Measurements from ENCODE around the gene RUNX1.

RUNX1 gene

DNA sequence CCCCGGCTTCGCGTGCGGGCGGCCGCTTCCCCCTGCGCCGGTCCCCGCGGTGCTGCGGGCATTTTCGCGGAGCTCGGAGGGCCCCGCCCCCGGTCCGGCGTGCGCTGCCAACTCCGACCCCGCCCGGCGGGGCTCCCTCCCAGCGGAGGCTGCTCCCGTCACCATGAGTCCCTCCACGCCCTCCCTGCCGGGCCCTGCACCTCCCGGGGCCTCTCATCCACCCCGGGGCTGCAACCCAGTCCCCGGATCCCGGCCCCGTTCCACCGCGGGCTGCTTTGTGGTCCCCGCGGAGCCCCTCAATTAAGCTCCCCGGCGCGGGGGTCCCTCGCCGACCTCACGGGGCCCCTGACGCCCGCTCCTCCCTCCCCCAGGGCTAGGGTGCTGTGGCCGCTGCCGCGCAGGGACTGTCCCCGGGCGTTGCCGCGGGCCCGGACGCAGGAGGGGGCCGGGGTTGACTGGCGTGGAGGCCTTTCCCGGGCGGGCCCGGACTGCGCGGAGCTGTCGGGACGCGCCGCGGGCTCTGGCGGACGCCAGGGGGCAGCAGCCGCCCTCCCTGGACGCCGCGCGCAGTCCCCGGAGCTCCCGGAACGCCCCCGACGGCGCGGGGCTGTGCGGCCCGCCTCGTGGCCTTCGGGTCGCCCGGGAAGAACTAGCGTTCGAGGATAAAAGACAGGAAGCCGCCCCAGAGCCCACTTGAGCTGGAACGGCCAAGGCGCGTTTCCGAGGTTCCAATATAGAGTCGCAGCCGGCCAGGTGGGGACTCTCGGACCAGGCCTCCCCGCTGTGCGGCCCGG lies 159.2 kb downstream of the RUNX1 start:
- peak; percentile 89 for DNase-seq

GRCh38 chr21:34889320-34889675 lies 159.8 kb downstream of the RUNX1 start:
- DNase-seq, result peak; percentile 82

DNA sequence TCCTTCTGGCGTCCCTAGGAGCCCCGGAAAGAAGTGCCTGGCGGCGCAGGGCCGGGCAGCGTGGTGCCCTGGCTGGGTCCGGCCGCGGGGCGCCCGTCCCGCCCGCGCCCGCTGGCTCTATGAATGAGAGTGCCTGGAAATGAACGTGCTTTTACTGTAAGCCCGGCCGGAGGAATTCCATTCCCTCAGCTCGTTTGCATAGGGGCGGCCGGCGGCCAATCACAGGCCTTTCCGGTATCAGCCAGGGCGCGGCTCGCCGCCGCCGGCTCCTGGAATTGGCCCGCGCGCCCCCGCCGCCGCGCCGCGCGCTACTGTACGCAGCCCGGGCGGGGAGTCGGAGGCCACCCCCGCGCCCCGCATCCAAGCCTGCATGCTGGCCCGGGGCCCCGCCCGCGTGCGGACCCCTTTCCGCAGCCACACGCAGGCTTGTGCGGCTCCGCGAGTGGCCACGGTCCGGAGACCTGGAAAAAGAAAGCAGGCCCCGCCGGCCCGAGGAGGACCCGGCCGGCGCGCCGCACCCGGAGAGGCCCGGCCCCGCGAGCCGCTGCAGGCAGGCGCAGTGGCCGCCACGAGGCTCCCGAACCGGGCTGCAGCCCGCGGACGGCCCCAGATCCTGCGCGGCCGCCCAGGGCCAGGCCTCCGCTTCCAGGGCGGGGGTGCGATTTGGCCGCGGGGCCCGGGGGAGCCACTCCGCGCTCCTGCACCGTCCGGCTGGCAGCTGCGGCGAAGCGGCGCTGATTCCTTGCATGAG lies 160.4 kb downstream of the RUNX1 start:
- DNase-seq, result peak; percentile 91

- DNase-seq, result peak; percentile 75
Observed at GRCh38 chr21:34887725-34888568, 161.2 kb downstream of the RUNX1 start.

- no peak for DNase-seq
Observed at GRCh38 chr21:34887105-34887442, 162.0 kb downstream of the RUNX1 start.

GRCh38 chr21:34886240-34887104 lies 162.6 kb downstream of the RUNX1 start:
- DNase-seq, result peak; percentile 80

DNA sequence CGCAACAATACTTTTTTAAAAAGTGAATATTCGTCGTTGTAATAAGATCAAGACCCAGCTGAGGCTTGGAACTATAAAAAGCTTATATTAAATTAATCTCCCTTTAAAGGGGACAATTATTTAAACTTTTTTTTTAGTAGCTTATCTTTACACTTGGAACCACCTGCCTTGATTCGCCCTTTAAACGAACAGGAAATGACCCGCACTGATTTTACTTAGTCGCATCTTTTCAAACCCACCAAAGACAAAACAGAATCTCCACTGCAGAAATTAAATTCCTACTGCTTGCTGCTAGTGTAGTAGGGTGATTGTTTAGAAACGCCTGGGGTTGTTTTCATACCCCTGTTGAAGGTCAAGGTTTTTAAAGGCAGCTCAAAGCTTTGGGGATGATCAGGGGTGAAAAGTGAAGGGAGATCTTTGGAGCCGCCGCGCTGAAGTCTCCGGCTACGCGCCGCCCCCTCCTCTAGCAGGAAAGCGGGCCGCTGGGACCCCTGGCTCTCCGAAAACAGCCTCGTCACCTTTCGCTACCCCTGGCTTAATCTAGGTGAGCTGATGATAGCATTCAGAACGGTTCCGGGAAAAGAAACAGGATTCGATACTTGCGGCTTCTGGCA lies 163.4 kb downstream of the RUNX1 start:
- peak; percentile 63 for DNase-seq

DNA sequence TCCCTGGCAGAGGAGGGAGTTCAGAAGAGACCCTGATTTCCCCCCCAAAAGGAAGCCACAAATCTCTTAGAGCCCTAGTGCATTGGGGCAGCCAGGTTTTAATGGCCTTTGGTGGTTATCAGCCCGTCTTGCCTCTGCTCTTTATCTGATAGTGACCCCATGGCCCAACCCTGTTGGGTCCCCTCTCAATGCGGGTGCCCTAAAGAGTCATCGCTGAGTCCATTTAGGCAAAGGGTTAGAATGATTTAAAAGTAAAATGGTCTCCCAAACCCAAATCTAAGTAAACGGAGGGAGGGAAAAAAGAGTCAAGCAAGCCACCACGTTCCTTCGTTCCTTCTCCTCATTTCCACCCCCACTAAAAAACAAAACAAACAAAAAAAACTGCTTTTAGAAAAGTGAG lies 164.0 kb downstream of the RUNX1 start:
- no peak for DNase-seq

DNA sequence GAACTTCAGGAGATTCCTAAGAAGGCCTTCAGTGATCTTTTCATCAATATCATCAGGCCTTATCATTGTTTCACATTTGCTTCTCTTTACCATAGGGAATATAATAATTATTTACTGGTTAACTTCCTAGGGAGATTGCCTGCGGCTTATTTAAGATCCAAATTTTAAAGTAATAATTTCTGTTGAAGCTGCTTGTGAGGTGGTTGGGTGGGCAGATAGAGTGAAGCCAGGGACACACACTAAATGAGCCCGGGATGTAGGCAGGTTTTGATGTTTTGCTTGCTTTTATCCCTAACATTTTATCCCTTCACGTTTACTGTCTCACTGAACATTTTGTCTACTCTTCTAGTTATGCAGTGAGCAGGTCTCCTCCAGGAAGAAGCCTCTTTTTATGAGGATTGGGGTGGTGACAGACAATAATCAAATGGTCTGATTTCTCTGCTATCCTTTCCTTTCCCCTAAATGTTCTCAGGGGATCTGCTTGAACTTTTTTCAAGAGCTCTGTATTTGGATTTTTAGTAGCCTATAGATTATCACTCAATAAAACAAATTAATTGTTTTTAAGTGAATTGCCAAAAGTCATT lies 164.7 kb downstream of the RUNX1 start:
- no peak for DNase-seq

- no peak for DNase-seq
Observed at GRCh38 chr21:34883491-34884271, 165.4 kb downstream of the RUNX1 start.

DNA sequence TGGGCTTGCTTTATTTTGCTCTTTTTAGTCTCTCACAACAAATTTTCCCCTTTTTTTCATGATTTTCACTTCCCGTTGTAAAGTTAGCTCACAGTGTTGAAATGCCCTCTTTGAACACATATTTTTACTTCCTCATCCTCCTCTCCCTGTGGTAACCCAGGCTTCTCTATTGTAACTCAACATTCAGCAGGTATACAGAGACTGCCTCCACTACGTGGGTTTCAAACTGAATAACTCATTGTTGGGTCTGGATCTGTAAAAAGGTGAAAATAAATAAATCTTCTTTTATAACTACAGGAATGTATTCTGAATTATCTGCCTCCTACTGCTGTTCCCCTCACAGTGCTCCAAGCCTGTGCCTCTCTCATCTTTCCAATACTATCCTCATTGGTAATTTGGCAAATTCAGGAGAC lies 166.4 kb downstream of the RUNX1 start:
- no peak for DNase-seq

GRCh38 chr21:34881839-34882371 lies 167.2 kb downstream of the RUNX1 start:
- DNase-seq, result no peak

GRCh38 chr21:34881421-34881820 lies 167.7 kb downstream of the RUNX1 start:
- DNase-seq, result no peak

GRCh38 chr21:34880401-34880800 lies 168.7 kb downstream of the RUNX1 start:
- no peak for DNase-seq

DNA sequence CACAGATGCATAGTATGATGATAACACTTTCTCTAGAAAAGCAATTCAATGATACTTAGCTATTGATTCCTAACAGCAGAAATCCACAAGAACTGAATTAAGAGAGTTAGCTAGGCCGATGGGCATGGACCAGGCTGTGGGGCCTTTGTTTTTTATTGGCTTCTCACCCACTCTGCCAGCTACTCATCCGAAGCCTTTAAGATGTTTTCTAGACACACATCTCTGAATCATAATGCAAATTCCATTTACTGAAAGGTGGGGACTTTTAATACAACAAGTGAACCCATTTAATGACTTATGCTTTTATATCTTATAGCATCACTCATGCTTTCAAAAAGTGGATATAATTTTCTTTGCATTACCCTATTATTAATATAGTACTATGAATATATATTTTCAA lies 170.2 kb downstream of the RUNX1 start:
- no peak for DNase-seq

DNA sequence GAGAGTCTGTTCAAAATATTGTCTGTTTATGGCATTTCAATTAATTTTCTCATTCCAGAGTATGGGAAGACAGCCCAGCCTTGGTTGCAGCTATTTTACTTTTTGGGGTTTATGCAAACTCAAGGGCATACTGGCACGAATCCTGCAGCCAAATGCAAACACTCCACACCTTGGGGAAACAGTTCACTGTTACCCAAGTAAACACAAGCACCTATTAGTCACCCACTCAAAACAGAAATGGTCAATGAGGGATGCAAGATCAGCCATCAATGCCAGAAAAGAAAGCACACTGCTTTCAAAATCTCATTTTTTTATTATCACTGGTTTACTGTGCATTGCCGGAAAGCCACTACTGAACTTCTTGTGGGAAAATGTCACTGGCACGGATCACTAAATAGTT lies 170.6 kb downstream of the RUNX1 start:
- DNase-seq, result no peak

DNA sequence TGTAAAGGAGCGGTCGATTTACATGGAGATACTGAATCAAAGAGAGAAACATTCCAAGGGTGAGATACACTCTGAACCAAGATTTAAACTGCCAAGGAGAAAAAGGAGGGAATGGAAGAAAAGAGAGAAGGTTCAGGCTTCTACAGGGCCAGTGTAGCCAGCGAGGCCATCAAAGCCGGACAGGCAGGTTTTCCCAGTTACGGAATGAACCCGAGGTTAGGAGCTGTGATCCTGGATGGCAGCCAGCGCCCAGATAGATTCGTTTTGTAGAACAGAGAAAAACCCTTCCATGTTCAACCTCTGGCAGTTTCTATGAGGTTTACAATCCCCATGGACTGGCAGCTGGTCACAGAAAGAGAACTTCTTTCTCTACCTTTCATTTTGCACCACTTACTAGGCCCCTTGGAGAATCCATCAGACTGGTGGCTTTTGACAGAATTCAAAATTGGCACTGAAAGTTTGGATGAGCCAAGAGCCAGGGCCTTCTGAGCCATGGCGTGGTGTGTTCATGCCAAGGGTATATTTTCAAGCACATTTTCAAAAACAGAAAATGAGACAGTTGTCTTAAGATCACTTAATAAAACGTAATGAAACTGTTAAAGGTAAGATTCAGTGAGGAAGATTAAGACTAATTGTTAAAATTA lies 171.5 kb downstream of the RUNX1 start:
- DNase-seq, result no peak

DNA sequence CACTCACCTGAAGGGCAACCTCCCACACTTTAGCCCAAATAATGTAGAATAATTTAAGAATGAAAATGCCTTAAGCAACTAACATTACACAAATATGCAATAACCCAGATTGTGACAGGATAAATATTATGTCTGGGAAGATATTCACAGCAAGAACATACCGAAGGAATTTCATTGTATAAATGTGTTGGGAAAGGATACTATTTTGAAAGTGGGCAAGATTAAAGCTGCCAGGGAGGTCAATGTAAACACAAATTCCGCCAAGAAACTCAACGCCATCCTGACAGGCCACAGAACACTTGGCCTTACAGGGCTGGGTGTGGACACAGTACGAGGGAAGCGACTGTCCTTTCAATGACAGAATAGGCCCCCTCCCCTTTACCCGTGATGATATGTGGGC lies 173.3 kb downstream of the RUNX1 start:
- DNase-seq, result no peak

DNA sequence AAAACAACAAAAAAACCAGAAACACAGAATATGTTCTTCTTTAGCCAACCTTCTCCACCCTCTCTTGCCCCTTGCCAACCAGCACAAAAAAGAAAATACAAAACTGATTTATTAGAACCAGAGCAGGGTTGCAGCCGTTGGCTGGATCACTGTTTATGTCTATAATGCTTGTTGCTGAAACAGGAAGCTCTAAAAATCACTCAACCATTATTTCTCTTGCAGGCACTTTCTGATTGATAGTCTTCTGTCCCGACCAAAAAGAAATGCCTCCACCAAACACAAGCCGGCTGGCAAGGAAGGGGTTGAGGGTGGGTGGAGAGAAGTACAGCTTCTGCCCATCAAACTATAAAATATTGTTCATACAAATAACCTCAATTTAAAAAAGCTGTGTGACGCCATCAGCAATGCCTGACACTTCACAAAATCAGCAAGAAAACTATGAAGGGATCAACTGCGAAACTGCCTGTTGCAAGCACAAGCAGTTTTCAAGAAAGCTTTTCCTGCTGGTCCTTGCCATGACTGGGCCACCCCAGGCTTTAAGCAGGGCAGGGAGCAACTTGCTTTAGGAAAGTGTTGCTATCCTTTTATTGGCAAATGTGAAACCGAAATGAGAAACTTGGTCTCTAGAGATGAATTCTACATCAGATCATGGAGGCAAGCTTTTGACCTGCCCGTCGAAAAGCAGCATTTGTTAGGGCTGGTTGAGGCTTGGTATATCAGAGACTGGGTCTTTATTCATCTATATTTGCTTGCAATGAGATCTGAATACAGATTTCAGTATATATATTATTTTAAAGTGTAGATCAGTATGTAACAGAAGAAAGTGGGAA lies 174.2 kb downstream of the RUNX1 start:
- DNase-seq, result no peak

Measured in retina (tissue), 1 donor.